ENCODE measurements around the gene TEK.

GRCh38 chr9:27124151-27124550 lies 15.1 kb downstream of the TEK start:
- no peak for TF ChIP-seq CTCF (IDR thresholded peaks at IDR 0.05)
- TF ChIP-seq POLR2A (IDR thresholded peaks at IDR 0.05): no peak

Measured in esophagus squamous epithelium (tissue), 4 donors.